CD8-positive, alpha-beta memory T cell (primary cell): ENCODE measurements around the gene MATN1. TPM values are rescaled to one million over a fixed set of nuclear protein-coding genes. Genes with fewer than 3 reads are reported as not detected.
A peak's percentile ranks its signal among the peaks of the same experiment; 100 is the strongest.

Source experiments
- CTCF ChIA-PET: fragments of 350-600 bp; sonication (Branson Sonifier 250); formaldehyde crosslinking; loops from one replicate; lab custom pipeline; 2021; ENCODE audit warnings: antibody characterized with exemption; lab: Charles Lee
- POLR2A ChIA-PET: fragments of 350-600 bp; sonication (Branson Sonifier 250); formaldehyde crosslinking; loops from one replicate; lab custom pipeline; 2021; ENCODE audit warnings: antibody characterized with exemption; lab: Charles Lee
- DNase-seq, 5 donors: peaks; one replicate each; pipeline versions ENCODE4 v3.0.0 to v3.0.0-alpha.2; 2020 to 2022; ENCODE audit warnings: mixed read lengths in 1 of 5
- H3K27ac ChIP-seq: one replicate; pipeline ENCODE4 v1.7.0; 2013; ENCODE audit warnings: low read depth, mild to moderate bottlenecking, low read length, moderate library complexity
- H3K27me3 ChIP-seq: 2 replicates; pipeline ENCODE4 v1.7.0; 2013; ENCODE audit warnings: low read length, mild to moderate bottlenecking; ENCODE audit not compliant: insufficient read depth, poor library complexity, severe bottlenecking
- H3K36me3 ChIP-seq: 2 replicates; pipeline ENCODE4 v1.7.0; 2013; ENCODE audit warnings: mild to moderate bottlenecking, low read length, moderate library complexity; ENCODE audit not compliant: insufficient read depth
- H3K4me1 ChIP-seq: 2 replicates; pipeline ENCODE4 v1.7.0; 2013; ENCODE audit warnings: mild to moderate bottlenecking, low read length, moderate library complexity; ENCODE audit not compliant: insufficient read depth
- H3K4me3 ChIP-seq: 2 replicates; pipeline ENCODE4 v1.7.0; 2013; ENCODE audit warnings: mild to moderate bottlenecking, low read length
- H3K9me3 ChIP-seq: 2 replicates; pipeline ENCODE4 v1.7.0; 2013; ENCODE audit warnings: mild to moderate bottlenecking, low read length
- H3K27ac Mint-ChIP-seq, 8 donors: one replicate each; pipeline ENCODE4 v1.8.0; 2020 to 2021; ENCODE audit warnings: mixed read lengths in 8 of 8, mild to moderate bottlenecking in 6 of 8, inconsistent platforms in 3 of 8, moderate library complexity in 3 of 8
- H3K27me3 Mint-ChIP-seq, 2 donors: one replicate each; pipeline ENCODE4 v1.8.0; 2020 to 2021; ENCODE audit warnings: mixed read lengths in 2 of 2, mild to moderate bottlenecking in 1 of 2, moderate library complexity in 1 of 2
- H3K36me3 Mint-ChIP-seq, 3 donors: one replicate each; pipeline ENCODE4 v1.8.0; 2020 to 2021; ENCODE audit warnings: mixed read lengths in 3 of 3, inconsistent platforms in 1 of 3, mild to moderate bottlenecking in 1 of 3
- H3K4me1 Mint-ChIP-seq, 3 donors: one replicate each; pipeline ENCODE4 v1.8.0; 2020 to 2021; ENCODE audit warnings: mixed read lengths in 3 of 3, inconsistent platforms in 1 of 3, mild to moderate bottlenecking in 1 of 3
- H3K4me3 Mint-ChIP-seq, 7 donors: one replicate each; pipeline ENCODE4 v1.8.0; 2020 to 2021; ENCODE audit warnings: mixed read lengths in 7 of 7, mild to moderate bottlenecking in 6 of 7, moderate library complexity in 4 of 7, inconsistent platforms in 2 of 7
- H3K9me3 Mint-ChIP-seq, 5 donors: one replicate each; pipeline ENCODE4 v1.8.0; 2020 to 2022; ENCODE audit warnings: mixed read lengths in 5 of 5, mild to moderate bottlenecking in 3 of 5, moderate library complexity in 2 of 5, inconsistent platforms in 1 of 5
- polyA plus RNA-seq: library from polyadenylated mRNA; unstranded; fragments of 300-500 nt; fragmentation: Illumina TruSeq; gene quantifications from one replicate; pipeline ENCODE4 v1.2.3, GENCODE V29; 2021
- total RNA-seq, 2 experiments: library from RNA; stranded (reverse); gene quantifications; one replicate each; pipeline ENCODE4 v1.2.3, GENCODE V29; 2021

The MATN1 gene
- total and polyA plus RNA-seq, 3 experiments from 2014 or later = 0.59 to 0.91 TPM; not detected in 1

DNA sequence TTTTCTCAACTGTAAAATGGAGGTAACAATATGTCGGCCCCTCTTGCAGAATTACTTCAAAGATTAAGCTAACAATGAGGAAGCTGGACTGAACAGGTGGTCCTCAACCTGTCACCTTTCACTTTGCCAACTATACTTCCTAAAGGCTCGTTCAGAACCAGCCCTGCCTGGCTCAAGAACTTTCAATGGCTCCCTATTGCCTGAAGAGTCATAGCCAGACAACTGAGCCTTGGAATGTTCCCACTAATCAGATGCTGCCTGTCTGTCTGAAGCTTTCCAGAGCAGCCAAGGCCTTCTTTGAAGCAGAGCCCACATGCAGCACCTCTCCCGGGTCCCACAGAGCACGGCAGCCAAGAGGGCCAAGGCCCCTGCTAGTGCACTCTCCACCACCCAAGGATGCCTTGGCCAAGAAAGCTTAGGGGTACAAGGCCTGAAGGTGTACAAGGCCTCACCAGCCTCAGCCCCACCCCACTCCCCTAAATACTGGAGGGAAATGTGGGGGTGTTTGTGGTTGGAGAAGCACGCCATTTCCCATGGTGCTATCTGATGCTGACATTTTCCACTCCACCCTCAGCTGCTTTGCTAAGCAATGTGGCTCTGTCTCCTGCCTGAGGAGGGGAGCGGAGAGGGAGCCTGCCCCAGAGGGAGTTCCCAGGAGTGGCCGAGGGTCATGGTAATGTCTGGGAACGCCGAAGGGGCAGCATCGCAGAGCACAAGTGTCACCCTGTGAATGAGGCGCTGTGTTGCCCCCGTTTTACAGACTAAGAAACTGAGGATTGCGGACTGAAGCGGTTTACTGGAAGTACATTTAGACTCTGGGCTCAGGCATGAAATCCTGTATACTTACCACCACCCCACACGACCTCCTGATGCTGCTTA is 42.4 kb upstream of the MATN1 start:
- ChIA-PET POLR2A (interaction anchor here (0.5 to 1.2 kb wide), 2 partner anchors 9 to 22 kb away, joined by 3 to 4 read pairs; partner anchors contain the start of gene LAPTM5), CTCF (interaction anchor here (0.7 to 2.4 kb wide), 4 partner anchors 9 to 17 kb away, joined by 3 to 8 read pairs (median 4); partner anchors contain the start of gene LAPTM5)
- peaks cover 37% of the 10 kb centered on the region for H3K4me1 ChIP-seq
- H3K4me1 Mint-ChIP-seq = peaks cover 29 to 44% (median 33%) of the 10 kb centered on the region in 3 donors
- H3K36me3 Mint-ChIP-seq = peaks cover 0 to 2% (median 0%) of the 10 kb centered on the region in 3 donors
- H3K27ac ChIP-seq = peak overlapping the region; percentile 43
- no peak overlapping the region for H3K4me3 Mint-ChIP-seq
- no peaks in the 10 kb centered on the region for H3K9me3 ChIP-seq
- peaks cover 0 to 2% of the 10 kb centered on the region in 2 donors for H3K27me3 Mint-ChIP-seq
- H3K9me3 Mint-ChIP-seq = no peaks in the 10 kb centered on the region
- DNase-seq = no peak
- H3K27ac Mint-ChIP-seq = peak overlapping the region in 7 of 8 donors; percentile 23 to 74 (median 66)
- H3K4me3 ChIP-seq = no peak overlapping the region
- H3K36me3 ChIP-seq = no peaks in the 10 kb centered on the region
- H3K27me3 ChIP-seq = no peaks in the 10 kb centered on the region

DNA sequence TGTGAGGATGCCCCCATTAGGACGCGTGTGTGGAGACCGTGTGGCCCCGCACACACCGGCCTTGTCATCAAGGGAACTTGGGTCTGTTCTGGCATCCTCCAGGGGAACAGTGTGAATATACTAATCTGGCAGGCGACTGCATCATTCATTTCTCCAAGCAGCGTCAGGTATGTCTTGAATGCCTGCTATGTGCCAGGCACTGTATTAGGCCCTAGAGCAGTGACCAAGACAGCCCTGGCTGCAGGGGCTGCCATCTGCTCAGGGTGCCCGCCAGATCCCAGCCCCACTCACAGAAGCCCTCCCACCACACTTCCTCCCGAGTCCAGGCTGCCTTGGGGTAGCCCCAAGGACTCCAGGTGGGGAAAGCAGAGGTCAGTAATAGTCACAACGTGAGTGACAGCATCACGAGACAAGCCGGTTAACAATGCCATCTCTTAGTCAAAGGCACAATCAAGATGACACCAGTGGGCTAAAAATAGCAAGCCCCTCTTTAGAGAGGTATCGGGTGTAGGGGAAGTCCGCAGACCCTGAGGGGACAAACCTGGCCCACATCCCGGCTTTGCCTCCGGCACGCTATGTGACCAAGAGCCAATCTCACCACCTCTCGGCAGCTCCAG is 41.7 kb upstream of the MATN1 start:
- Mint-ChIP-seq H3K27me3 (peaks cover 0 to 2% of the 10 kb centered on the region in 2 donors), H3K36me3 (peaks cover 0 to 2% (median 0%) of the 10 kb centered on the region in 3 donors), H3K4me1 (peaks cover 37 to 51% (median 41%) of the 10 kb centered on the region in 3 donors), H3K4me3 (peak overlapping the region in 1 of 7 donors; percentile 51), H3K27ac (peak overlapping the region in 5 of 8 donors; percentile 29 to 66 (median 61)), H3K9me3 (no peaks in the 10 kb centered on the region)
- no peak overlapping the region for H3K27ac ChIP-seq
- DNase-seq = no peak
- H3K9me3 ChIP-seq = no peaks in the 10 kb centered on the region
- ChIA-PET POLR2A (no interaction called here), CTCF (interaction anchor here (0.8 to 2.4 kb wide), 3 partner anchors 8 to 18 kb away, joined by 3 to 8 read pairs (median 5); partner anchors contain the start of gene LAPTM5)
- no peaks in the 10 kb centered on the region for H3K36me3 ChIP-seq
- peaks cover 45% of the 10 kb centered on the region for H3K4me1 ChIP-seq
- no peaks in the 10 kb centered on the region for H3K27me3 ChIP-seq
- H3K4me3 ChIP-seq = no peak overlapping the region

DNA sequence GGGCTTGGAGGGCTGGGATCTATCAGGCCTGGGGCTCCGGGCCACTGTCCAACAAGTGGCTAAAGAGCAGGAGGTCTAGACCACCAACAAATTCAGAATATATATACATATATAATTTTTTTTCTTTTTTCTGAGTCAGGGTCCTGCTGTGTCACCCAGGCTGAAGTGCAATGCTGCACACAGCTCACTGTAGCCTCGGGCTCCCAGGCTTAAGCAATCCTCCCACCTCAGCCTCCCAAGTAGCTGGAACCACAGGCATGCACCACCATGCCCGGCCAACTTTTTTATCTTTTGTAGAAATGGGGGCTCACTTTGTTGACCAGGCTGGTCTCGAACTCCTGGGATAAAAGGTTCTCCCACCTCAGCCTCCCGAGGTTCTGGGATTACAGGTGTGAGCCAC is 41.0 kb upstream of the MATN1 start:
- ChIA-PET POLR2A (no interaction called here), CTCF (interaction anchor here (1.9 kb wide), 1 partner anchor 15 kb away, joined by 5 read pairs; no protein-coding TSS in a partner anchor)
- no peak for DNase-seq
- Histone ChIP-seq H3K4me3 (no peak overlapping the region), H3K36me3 (no peaks in the 10 kb centered on the region), H3K27me3 (no peaks in the 10 kb centered on the region), H3K9me3 (no peaks in the 10 kb centered on the region), H3K27ac (no peak overlapping the region), H3K4me1 (peaks cover 51% of the 10 kb centered on the region)
- H3K27ac Mint-ChIP-seq = peak overlapping the region in 2 of 8 donors; percentile 19 to 27
- peaks cover 0 to 2% (median 0%) of the 10 kb centered on the region in 3 donors for H3K36me3 Mint-ChIP-seq
- H3K9me3 Mint-ChIP-seq = no peaks in the 10 kb centered on the region
- peaks cover 0 to 2% of the 10 kb centered on the region in 2 donors for H3K27me3 Mint-ChIP-seq
- no peak overlapping the region for H3K4me3 Mint-ChIP-seq
- peaks cover 43 to 58% (median 47%) of the 10 kb centered on the region in 3 donors for H3K4me1 Mint-ChIP-seq

DNA sequence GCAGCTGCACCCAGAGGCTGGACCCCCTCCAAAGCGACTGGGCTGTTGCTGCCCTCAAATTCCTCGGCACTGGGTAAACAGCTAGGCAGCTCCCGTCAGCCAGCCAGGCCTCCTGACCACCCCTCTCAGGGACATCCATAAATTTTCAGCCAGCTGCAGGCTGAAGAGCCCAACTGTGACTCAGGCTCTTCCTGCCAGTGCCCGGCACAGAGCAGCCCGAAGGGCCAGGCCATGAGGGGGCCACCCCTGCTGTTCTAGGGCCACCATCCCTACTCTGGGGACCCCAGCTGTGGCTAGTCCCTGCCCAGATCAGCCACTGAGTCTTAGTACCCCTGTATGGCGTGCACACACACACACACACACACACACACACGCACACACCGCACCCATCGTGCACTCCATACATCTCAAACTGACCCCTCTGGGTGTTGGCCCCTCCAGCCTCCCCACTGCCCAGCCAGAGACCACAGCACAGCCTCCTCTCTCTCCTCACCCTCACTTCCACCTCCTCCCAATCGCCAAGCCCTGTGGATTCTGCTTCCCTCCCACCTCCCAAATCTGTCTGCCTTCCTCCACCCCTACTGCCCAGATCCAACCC is 40.4 kb upstream of the MATN1 start:
- peak overlapping the region in 2 of 8 donors; percentile 70 to 76 for H3K27ac Mint-ChIP-seq
- CTCF ChIA-PET = interaction anchor here (1.0 to 1.9 kb wide), 3 partner anchors 16 to 44 kb away, joined by 3 to 6 read pairs (median 5); no protein-coding TSS in a partner anchor
- no peaks in the 10 kb centered on the region for H3K9me3 ChIP-seq
- H3K4me3 ChIP-seq = no peak overlapping the region
- H3K36me3 ChIP-seq = no peaks in the 10 kb centered on the region
- H3K27me3 Mint-ChIP-seq = peaks cover 0 to 2% of the 10 kb centered on the region in 2 donors
- no peaks in the 10 kb centered on the region for H3K9me3 Mint-ChIP-seq
- no peak for DNase-seq
- peaks cover 50 to 64% (median 54%) of the 10 kb centered on the region in 3 donors for H3K4me1 Mint-ChIP-seq
- H3K4me1 ChIP-seq = peaks cover 58% of the 10 kb centered on the region
- H3K4me3 Mint-ChIP-seq = no peak overlapping the region
- peaks cover 0 to 2% (median 0%) of the 10 kb centered on the region in 3 donors for H3K36me3 Mint-ChIP-seq
- H3K27me3 ChIP-seq = no peaks in the 10 kb centered on the region
- no peak overlapping the region for H3K27ac ChIP-seq
- POLR2A ChIA-PET = no interaction called here

DNA sequence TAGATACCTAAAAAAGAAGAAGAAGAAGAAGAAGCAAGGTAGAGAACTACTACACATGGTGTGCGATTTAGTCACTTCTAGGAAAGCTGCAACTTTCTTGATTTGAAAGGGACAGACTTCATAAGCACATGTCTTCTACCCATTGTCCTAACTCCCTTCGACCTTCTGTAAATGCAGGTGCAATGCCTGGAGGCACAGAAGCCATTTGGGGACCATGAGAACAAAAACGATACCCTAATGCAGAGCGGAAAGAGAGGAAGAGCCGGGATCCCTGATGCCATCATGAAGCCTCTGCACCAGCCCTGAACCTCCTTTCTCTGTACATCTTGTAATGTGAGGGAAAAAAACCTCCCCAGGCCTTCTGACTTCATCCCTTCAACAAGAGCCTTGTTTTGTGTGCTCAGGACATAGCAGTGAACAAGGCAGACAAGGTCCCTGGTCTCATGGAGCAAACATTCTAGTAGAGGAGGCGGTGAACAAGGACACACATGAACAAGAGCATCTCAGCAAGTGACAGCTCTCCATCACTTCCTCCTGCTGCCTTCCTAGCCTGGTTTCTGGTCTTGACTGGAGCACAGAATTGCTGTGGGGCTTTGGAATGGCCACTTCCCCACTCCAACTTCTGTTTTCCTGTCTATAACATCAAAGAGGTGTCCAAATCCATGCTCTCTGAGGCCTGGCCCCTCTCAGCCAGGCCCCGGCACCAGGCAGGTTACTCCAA is 39.7 kb upstream of the MATN1 start:
- Mint-ChIP-seq H3K9me3 (no peaks in the 10 kb centered on the region), H3K4me3 (no peak overlapping the region), H3K27me3 (peaks cover 0 to under 1% of the 10 kb centered on the region in 2 donors), H3K27ac (peak overlapping the region; percentile 43 to 79 (median 73)), H3K36me3 (peaks cover 0 to 2% (median 0%) of the 10 kb centered on the region in 3 donors), H3K4me1 (peaks cover 56 to 71% (median 60%) of the 10 kb centered on the region in 3 donors)
- DNase-seq = no peak
- Histone ChIP-seq H3K4me1 (peaks cover 64% of the 10 kb centered on the region), H3K36me3 (no peaks in the 10 kb centered on the region), H3K27me3 (no peaks in the 10 kb centered on the region), H3K4me3 (no peak overlapping the region), H3K9me3 (no peaks in the 10 kb centered on the region), H3K27ac (no peak overlapping the region)
- CTCF ChIA-PET = interaction anchor here (1.0 to 1.9 kb wide), 4 partner anchors 17 to 44 kb away, joined by 3 to 6 read pairs (median 5); no protein-coding TSS in a partner anchor
- POLR2A ChIA-PET = interaction anchor here (1.2 kb wide), 1 partner anchor 14 kb away, joined by 4 read pairs; no protein-coding TSS in a partner anchor

DNA sequence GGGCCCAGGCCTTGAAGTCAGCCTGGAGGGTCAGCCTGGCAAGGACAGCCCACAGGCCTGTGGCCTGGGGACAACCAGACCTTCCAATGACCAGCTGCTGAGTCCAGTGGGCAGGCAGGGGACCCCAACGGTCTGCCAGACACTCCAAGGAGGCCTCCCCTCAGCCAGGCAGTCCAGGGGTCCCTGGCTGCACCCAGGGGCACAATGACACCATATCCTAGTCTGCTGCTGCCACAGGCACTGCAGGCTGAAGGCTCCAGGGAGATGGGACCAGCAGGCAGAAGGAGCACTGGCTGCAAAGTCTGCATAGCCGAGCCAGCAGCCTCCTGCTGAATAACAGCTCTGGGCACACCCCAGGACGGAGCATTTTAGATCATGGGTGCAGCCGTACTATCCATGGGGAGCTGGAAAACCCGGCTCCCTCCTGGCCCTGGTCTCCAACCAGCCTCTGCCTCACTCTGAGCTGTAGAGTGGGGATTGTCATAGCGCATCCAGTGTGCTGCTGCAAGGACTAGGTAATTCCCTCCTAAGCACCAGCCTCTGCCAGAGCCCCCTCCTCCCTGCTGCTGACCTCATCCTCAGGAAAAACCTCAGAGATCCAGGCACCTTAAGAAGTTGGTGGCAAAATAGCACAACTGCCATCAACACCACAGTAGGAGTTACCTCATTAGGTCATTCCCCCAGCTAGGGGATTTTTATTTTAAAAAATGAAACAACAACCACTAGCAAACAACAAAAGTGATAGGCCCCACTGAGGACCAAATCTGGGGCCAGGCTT is 39.0 kb upstream of the MATN1 start:
- no peak for DNase-seq
- Histone ChIP-seq H3K36me3 (no peaks in the 10 kb centered on the region), H3K4me1 (peaks cover 69% of the 10 kb centered on the region), H3K9me3 (no peaks in the 10 kb centered on the region), H3K27ac (peak overlapping the region; percentile 96), H3K27me3 (no peaks in the 10 kb centered on the region), H3K4me3 (no peak overlapping the region)
- peaks cover 63 to 77% (median 68%) of the 10 kb centered on the region in 3 donors for H3K4me1 Mint-ChIP-seq
- POLR2A ChIA-PET = interaction anchor here (1.2 to 11.0 kb wide), 2 partner anchors 13 to 17 kb away, joined by 4 to 189 read pairs; no protein-coding TSS in a partner anchor
- H3K9me3 Mint-ChIP-seq = no peaks in the 10 kb centered on the region
- H3K36me3 Mint-ChIP-seq = peaks cover 0 to 3% (median 2%) of the 10 kb centered on the region in 3 donors
- H3K27me3 Mint-ChIP-seq = no peaks in the 10 kb centered on the region
- peak overlapping the region; percentile 43 to 91 (median 77) for H3K27ac Mint-ChIP-seq
- H3K4me3 Mint-ChIP-seq = no peak overlapping the region
- CTCF ChIA-PET = interaction anchor here (1.0 to 3.0 kb wide), 9 partner anchors 10 to 43 kb away, joined by 3 to 37 read pairs (median 6); no protein-coding TSS in a partner anchor
